NCI-H748 (cell line): ENCODE measurements around the gene LRIG1.
"Not testable (repeated sequence)": the region's sequence is repeated elsewhere in the genome, so short reads cannot be mapped to it uniquely, and the experiment has no call there.

Experiments used
- DNase-seq: peaks from one replicate; lab custom pipeline; 2025; ENCODE audit not compliant: unreplicated experiment; lab: John Stamatoyannopoulos, UW

LRIG1 gene

DNA sequence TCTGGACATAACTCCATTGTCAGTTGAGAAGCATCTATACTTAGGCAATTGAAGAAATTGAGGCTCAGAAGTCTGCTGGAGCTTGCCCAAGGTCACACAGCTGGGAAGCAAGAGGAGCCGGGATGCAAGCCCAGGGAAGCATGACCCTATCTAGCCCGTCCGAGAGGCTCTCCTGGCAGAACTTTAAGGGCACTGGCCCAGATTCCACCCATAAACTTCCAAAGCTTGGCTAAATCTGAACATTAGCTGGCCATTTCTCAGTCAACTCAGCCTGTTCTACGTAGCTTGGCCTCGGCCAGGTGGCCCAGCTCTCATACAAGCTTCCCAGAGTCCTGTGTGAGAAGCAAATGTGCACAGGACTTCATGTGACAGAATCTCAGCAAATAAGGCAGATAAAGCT is 75.8 kb downstream of the LRIG1 start:
- no peak for DNase-seq

DNA sequence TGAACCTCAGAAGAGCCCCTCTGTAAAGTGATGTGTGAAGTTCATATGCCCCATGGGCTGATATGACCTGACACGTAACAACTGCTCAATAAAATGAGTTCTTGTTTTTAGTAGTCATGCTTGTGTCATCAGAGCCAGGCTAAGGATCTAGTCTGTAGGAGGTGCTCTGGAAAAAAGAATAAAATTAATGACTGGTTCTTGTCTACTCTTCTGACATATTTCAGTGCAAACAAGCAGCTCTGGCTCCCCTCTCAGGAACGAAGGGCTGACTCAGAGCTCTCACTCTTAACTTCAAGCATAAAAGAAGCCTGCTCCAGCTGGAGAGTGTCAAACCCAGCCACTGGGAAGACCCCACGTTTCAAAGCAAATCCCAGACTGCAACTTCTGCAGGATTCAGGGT is 77.0 kb downstream of the LRIG1 start:
- no peak for DNase-seq

DNA sequence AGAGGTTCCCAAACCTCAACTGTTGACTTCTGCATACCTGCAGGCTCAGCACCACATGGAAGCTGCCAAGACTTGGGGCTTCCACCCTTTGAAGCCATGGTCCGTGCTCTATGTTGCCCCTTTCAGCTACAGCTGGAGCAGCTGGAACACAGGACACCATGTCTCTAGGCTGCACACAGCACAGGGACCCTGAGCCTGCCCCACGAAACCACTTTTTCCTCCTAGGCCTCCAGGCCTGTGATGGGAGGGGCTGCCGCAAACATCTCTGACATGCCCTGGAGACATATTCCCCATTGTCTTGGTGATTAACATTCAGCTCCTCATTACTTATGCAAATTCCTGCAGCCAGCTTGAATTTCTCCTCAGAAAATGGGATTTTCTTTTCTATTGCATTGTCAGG is 78.9 kb downstream of the LRIG1 start:
- DNase-seq = not testable (repeated sequence)

DNA sequence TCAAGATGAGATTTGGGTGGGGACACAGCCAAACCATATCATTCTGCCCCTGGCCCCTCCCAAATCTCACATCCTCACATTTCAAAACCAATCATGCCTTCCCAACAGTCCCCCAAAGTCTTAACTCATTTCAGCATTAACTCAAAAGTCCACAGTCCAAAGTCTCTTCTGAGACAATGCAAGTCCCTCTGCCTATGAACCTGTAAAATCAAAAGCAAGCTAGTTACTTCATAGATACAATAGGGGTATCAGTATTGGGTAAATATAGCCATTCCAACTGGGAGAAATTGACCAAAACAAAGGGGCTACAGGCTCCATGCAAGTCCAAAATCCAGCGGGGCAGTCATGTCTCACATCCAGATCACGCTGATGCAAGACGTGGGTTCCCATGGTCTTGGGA is 79.7 kb downstream of the LRIG1 start:
- DNase-seq = not testable (repeated sequence)

DNA sequence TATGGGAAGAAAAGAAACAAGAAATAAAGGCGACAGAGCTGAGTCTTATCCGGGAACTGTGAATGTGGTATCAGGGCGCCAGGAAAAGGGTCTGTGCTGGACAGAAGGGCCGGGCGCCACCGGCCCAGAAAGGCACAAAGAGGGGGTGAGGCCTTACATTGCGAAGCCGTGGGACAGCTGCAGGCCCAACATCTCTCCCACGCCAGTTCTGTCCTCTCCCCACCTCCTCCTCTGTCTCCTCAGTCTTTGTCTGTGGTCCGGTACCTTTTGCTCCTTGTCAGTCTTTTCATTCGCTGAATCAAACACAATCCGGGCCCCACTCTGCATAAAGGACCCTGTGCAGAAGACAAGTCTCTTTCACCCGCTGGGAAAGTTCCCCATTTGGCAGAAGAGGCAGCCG is 81.8 kb downstream of the LRIG1 start:
- DNase-seq = no peak

DNA sequence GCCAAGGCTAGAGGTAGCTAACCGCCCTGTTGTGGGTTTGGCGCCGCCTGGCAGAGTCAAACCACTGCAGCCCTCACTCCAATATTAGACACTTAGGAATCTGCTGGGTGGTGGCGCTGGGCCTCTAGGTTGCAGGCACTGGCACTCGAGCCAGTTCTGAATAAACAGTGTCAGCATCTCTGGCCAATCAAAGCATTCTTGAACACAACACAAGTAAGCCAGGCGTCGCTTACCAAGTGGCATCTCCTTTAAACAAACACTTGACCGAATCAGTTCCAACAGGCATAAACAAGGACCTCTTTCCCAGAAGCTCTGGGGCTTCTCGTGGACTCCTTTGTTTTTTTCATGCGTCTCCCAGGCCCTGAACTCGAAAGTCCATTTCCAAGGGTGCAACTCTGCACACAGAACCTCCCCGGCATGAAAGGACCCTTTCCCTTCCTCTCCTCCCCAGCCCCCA is 82.3 kb downstream of the LRIG1 start:
- DNase-seq = no peak

DNA sequence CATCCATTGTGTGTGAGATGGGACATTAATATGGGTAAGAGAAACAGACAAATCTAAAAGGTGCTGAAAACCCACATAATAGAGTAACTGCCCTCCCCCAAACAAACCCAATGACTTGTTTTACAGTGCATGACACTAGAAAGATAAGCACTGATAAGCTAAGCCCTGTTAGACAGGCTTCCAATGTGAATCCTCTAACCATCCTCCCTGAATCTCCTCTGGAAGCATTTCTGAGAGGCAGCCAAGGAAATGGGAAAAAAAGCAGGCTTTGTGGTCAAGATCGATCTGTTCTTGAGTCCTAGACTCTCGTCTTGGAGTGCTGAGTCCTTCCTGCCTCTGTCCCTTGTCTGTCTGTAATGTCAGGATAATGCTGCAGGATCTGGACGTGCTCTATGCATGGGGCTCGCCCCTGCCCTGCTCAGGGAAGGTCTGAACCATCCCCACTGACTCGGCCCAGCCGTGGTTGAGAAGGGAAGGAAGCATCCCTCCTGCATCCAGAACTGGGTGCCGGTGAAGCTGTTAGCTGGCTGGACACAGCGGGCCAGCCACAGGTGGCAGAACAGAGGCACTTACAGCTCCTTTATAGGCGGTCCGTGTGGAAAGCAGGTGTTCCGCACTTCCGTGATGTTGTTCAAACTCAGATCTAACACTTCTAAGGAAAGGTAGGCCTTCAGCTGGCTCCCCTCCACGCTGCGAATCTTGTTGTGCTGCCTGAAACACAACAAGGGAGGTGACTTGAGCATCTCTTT is 84.1 kb downstream of the LRIG1 start:
- DNase-seq = no peak

DNA sequence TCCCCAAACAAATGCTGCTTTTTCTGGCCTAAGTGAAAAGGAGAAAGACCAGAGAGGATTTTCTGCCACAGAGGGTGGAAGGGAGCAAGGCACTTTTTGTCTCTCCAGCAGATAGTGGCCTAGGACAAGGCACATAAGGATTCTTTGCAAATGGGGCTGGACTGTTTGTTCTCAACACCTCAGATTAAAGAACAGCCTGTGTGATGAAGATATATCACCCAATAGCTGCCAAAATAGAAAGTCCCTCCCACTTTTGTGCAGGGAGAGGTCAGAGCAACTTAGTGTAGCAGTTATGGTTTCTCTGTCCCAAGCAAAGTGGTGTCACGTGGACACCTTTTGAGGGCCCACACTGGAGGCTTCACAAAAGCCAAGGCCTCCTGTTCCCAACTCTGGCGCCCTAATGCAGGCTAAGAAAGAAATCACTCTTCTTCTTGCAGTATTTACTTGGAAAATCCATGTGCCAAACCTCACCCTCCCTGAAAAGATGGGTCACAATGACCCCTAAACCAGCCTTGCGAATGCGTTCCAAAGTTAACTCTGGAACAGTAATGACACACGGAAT is 84.9 kb downstream of the LRIG1 start:
- DNase-seq = no peak

DNA sequence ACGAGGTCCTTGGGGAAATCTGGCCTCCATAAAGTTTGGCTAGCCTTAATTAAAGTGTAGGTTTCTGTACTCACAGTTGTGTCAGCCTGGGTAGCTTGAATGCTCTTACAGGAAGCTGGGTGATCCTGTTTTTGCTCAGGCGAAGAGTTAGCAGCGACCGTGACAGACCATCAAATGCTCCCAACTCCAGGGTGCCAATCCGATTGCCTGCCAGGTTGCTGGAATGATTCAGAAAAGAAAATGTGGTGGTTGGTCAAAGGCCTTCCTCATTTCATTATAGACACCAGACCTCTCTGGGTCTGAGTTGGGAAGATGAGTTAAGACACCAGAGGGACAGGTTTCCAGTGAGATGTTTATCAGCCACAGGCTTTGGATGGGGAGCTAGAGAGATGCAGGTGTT is 86.0 kb downstream of the LRIG1 start:
- DNase-seq = no peak

DNA sequence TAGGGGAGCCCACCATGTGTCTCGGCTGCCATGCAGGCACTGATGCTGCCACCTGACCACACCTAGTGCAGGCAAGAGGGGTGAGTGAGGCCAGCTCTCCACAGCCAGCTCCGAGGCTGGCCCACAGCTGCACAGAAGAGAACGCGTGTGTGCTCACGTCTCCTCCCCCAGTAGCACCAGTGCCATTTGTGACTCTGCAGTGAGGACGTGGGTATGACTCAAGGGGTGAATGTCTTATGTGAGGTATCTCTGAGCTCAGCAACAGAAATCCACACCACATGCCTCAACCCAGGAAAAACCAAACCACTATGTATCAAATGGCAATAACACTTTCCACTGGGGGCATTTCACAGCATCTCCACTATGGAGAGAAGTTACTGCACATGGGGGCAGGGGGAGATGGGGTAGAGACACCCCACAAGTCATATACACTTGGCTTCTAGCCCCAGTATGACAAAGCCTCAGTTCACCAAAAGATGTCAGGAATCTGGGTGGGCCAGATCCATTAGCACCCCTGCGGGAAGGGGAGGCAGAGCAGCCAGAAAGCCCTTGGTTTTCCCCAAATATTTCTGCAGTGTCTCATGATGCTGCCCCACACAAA is 87.6 kb downstream of the LRIG1 start:
- no peak for DNase-seq

DNA sequence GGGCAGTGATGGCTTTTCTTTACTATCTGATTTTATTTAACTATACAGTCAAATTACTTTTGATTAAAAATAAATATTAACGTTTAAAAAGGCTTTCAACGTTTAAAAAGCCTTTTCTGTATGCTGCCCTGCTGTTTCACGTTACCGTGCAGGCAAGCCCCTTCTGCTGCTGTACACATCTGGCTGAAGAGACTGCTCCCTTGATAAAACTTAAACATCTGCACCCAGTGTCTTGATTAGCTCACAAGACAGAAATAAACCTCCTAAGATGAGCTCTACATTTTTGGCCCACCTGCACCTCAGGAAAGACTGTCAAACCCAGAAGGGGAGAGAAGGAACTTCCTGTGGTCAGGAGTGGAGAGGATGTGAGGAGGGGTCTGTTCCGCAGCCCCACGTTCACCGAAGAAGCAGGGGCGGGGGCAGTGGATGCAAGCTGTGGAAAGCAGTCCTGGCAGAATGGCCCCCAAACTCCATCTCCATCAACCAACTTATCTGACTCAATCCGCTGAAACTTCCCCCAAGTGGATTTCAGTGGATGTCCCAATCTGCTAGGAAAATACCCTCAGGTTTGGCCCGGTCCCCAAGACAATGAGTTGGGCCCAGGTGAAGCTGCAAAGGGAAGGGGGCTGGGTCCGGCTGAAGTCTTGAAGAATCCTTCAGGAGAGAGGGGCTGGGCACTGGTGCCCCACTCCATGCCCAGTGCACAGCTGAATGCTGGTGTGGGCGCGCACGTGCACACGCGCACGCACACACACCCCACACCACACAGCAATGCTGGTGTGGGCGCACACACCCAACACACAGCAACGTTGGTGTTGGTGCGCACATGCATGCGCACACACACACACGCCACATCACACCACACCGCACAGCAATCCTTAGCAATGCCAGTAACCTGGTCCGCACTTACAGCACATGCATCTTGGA is 88.6 kb downstream of the LRIG1 start:
- DNase-seq = no peak

DNA sequence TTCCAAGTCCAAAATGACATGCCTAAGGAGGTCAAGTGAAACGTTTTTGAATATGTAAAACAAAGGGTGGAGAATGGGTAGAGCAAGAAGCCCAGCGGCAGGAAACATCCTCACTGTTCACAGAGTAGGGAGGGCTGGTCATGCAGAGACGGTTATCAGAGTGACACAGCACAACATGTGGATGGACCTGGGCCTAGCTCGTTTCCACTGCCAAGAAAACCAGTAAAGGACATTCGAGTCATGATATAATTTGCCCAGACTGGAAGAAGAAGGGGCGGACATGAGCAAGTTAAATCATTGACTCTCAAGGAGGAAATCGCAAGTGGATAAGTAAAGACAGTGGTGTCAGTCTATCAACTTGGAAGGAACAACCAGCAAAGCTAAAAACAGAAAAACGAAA is 89.3 kb downstream of the LRIG1 start:
- no peak for DNase-seq

DNA sequence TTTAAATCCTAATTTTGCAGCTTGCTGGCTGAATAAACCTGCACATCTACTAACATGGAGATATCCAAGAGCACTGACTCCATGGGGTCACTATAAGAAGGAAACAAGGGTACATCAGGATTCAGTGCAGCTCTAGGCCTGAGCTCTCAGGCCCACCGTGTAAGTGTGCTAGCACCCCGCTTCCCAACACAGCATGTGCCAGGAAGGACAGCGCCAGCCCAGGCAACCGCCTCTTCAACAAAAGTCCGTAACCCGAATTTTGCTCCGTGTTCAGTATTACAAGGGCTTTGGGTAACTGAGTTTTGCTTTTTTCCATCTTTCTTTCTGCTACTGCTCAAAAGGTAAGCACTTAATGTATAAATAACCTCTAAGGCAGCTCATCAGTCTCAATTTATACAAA is 89.8 kb downstream of the LRIG1 start:
- DNase-seq = no peak

DNA sequence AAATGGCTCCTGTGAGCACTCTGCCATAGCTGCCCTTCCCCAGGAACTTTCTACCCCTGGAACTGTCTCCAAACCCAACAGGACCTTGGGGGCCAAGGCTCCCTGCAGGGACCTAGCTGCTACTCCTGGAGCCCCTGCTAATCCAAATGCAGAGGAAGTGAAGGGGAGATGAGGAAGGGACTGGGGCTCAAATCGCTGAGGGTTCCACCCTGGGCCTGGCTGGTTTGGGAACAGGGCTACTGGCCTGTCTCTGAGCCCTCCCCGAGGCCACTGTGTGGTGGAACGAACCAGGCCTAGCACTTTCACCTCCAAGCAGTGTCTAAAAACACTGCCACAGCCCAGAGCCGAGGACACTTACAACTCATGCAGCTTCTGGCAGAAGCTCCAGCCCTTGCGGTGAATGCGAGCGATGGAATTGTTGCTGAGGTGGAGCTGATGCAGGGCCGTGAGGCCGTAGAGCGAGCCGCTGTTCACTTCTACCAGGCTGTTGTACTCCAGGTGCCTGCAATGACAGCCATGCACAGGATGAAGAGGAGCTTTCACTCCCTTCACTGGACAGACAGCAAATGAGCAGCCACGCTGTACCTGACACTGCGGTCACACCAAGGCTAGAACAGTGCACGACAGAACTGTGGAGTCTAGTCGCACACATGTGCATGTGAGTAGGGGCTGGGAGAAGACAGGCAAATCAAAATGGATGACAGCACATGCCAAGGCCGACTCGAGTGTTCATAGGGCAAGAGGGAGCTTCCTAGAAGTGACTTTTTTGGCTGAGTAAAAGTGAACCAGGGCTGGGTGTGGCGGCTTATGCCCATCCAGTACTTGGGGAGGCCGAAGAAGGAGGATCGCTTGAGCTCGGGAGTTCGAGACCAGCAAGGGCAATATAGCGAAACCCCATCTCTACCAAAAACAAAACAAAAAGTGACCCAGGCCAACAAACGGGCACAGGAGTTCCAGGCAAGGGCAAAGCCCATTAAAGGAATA is 90.8 kb downstream of the LRIG1 start:
- DNase-seq = no peak

DNA sequence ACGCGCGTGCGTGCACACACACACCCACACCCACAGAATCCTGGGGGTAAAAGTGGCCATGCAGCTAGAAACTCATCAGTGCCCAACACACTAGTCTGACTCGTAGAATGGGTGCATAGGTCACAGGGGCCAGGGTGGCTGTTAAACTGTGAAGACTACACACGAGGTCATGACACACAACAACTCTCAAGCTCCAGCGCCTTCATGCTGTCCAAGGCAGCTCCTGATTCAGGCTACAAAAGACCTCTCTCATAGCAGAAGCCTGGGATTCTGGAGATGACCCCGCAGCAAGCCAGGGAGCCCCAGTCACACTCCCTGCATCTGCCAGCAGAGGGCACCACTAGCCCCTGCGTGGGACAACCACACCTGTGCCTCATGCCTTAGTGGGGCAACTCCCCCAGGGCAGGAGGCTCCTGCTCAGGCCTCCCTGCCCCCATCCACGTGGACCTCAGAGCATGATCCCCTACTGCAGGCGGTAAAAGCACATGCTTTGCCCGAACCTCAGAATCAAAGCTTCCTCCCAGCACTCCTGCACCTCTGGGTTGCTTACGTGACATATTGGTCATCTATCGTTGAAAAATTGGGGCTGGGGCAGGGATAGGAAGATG is 93.1 kb downstream of the LRIG1 start:
- DNase-seq = peak; percentile 57

DNA sequence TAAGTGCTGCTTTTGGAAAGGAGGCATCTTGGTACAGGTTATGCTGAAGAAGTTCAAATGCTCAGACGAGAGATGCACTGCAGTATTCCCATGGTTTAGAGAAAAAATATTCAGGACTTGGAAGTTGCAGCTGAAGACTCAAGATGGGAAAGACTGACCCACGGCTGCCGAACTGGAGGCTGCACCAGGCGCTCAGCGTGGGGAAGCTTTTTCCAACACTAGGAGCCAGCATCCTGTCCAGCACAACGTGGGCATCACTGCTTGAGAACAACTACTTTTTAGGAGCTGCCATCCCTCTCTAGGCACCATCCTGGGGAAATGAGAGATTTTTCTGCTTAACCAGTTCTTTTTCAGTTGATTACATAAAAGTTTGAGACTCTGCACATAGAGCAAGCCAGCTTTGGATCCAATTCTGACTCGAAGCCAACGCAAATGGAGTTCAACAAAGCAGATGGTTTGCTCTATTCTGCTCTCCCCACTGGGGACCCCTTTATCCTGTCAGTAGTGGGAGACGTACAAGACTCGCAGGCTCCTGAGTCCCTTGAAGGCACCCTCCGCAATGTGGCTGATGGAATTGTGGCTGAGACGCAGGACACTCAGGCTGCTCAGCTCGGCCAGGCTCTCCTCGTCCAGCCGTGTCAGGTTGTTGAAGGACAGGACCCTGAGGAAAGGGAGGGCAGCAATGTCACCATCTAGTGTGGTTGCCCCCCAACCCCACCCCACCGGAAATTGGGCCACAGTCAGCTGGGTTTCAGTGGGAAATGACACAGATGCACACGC is 93.8 kb downstream of the LRIG1 start:
- DNase-seq = no peak

DNA sequence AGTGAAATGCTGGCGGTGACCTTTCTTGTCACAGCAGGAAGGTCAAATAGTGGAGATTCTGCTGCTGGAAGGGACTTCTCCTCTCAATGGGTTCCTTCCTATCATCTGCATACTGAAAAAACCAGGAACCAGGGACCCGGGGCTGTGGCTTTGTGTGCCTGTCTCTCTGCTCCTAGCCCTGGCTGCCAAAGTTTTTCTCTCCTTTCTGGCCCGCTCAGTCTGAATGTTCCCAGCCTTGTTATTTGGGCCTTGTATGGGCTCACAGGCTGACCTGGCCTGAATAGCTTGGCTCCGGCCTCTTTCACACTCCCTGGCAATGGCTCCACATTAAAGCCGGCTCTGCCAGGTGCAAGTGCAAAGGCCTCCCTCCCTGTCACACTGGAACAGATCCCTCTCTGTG is 94.7 kb downstream of the LRIG1 start:
- DNase-seq = no peak

DNA sequence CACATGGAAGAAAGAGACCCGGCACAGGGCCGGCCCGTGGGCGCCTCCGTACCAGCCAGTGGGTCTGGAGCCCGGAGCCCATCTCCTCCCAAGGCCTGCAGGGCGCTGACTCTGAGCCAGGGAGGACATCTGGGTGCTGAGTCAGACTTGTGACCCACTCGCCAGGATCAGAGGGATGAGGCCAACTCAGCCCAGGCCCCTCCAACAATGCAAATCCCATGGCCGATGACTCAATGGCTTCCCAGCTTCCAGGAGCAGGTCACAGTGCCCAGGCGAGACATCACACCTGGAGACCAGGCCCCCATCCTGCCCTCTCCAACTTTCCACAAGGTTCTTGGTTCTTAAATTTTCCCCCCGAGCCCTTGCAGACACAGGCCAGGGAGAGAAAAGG is 95.1 kb downstream of the LRIG1 start:
- DNase-seq = no peak
